Measurements from ENCODE around the gene MAGEA8. TPM values are rescaled to one million over a fixed set of nuclear protein-coding genes. Genes with fewer than 3 reads are reported as not detected.

Gene MAGEA8
- total and polyA plus RNA-seq, 2 experiments from 2014 or later = not detected

GRCh38 chrX:149908727-149909126, 27.7 kb downstream of the MAGEA8 start (continued):
- TF ChIP-seq EZH2 (IDR thresholded peaks at IDR 0.05; ENCODE audit: low read depth, unreplicated experiment) (no peak), POLR2AphosphoS5 (IDR thresholded peaks at IDR 0.05; ENCODE audit: low read depth) (no peak)

- no peaks in the 10 kb centered on the region for H3K79me2 ChIP-seq (replicated peaks; ENCODE audit: insufficient read depth)
- no peaks in the 10 kb centered on the region for H3K9me2 ChIP-seq (ENCODE audit: insufficient read depth)
- DNase-seq (ENCODE audit: low spot score) (no peak), ATAC-seq (no peak)
- no peaks in the 10 kb centered on the region for H3F3A ChIP-seq (replicated peaks; ENCODE audit: low read depth)
- TF ChIP-seq REST (IDR thresholded peaks at IDR 0.05; ENCODE audit: unreplicated experiment) (no peak), EZH2 (IDR thresholded peaks at IDR 0.05; ENCODE audit: low read depth, unreplicated experiment) (no peak), ZNF462 (CRISPR knock-in tag; IDR thresholded peaks at IDR 0.05) (no peak), CREB1 (CRISPR knock-in tag; IDR thresholded peaks at IDR 0.05; ENCODE audit: low read depth) (no peak), POLR2AphosphoS5 (IDR thresholded peaks at IDR 0.05; ENCODE audit: low read depth) (no peak), NANOG (IDR thresholded peaks at IDR 0.05; ENCODE audit: borderline replicate concordance) (no peak)
- no peak overlapping the region for H3K4me2 ChIP-seq
- no peaks in the 10 kb centered on the region for H3K9me3 Mint-ChIP-seq
- H3K4me3 ChIP-seq = no peak overlapping the region
- H3K27me3 Mint-ChIP-seq (ENCODE audit: insufficient read depth, low read depth, poor library complexity) = peaks cover 3% of the 10 kb centered on the region
- no peak overlapping the region for H2AFZ ChIP-seq
- no peaks in the 10 kb centered on the region for H3K36me3 ChIP-seq (ENCODE audit: insufficient read depth)
- no peaks in the 10 kb centered on the region for H3K4me1 ChIP-seq (ENCODE audit: insufficient read depth)
- H3K27me3 ChIP-seq (ENCODE audit: insufficient read depth) = no peaks in the 10 kb centered on the region
- H4K20me1 ChIP-seq (replicated peaks; ENCODE audit: insufficient read depth) = no peaks in the 10 kb centered on the region
- no peaks in the 10 kb centered on the region; the same call in 2 of the 3 replicates for H3K36me3 Mint-ChIP-seq (ENCODE audit: low read depth)
- no peak overlapping the region for H3K27ac ChIP-seq (ENCODE audit: low read depth)
- no peak overlapping the region for H3K27ac Mint-ChIP-seq
- H3K4me1 Mint-ChIP-seq = peaks cover 4% of the 10 kb centered on the region; the same call in 2 of the 3 replicates
- H3K4me3 Mint-ChIP-seq = no peak overlapping the region
Observed at GRCh38 chrX:149909324-149910177, 28.6 kb downstream of the MAGEA8 start.

Measured in GM23338 (cell line).